Neuron (in vitro differentiated cells): Measurements from ENCODE around the gene KIAA0825.

Source experiments
- H2AFZ ChIP-seq: one replicate; pipeline ENCODE4 v1.6.1; 2013; ENCODE audit warnings: low read depth, mild to moderate bottlenecking, inconsistent platforms, low read length, moderate library complexity
- H3K27me3 ChIP-seq: one replicate; pipeline ENCODE4 v1.6.1; 2013; ENCODE audit warnings: low read length; ENCODE audit not compliant: insufficient read depth
- H3K36me3 ChIP-seq: one replicate; pipeline ENCODE4 v1.6.1; 2013; ENCODE audit warnings: low read length; ENCODE audit not compliant: insufficient read depth
- H3K4me1 ChIP-seq: one replicate; pipeline ENCODE4 v1.6.1; 2013; ENCODE audit warnings: low read length; ENCODE audit not compliant: insufficient read depth
- H3K4me3 ChIP-seq: 2 replicates; pipeline ENCODE4 v1.5.1; 2013; ENCODE audit warnings: mild to moderate bottlenecking, low read length, moderate library complexity
- H3K9me3 ChIP-seq: one replicate; pipeline ENCODE4 v1.6.1; 2013; ENCODE audit warnings: low read length

Gene KIAA0825

GRCh38 chr5:94558028-94558427 lies 60.4 kb downstream of the KIAA0825 start:
- no peak overlapping the region for H2AFZ ChIP-seq
- no peaks in the 10 kb centered on the region for H3K27me3 ChIP-seq
- no peaks in the 10 kb centered on the region for H3K9me3 ChIP-seq
- H3K4me3 ChIP-seq = no peak overlapping the region
- H3K36me3 ChIP-seq = no peaks in the 10 kb centered on the region
- H3K4me1 ChIP-seq = peaks cover 3% of the 10 kb centered on the region

GRCh38 chr5:94551858-94552257 lies 66.5 kb downstream of the KIAA0825 start:
- Histone ChIP-seq H3K4me3 (no peak overlapping the region), H3K36me3 (no peaks in the 10 kb centered on the region), H3K27me3 (no peaks in the 10 kb centered on the region), H3K4me1 (no peaks in the 10 kb centered on the region), H3K9me3 (peaks cover 3% of the 10 kb centered on the region), H2AFZ (no peak overlapping the region)

GRCh38 chr5:94545870-94546625 lies 72.4 kb downstream of the KIAA0825 start:
- Histone ChIP-seq H3K4me3 (no peak overlapping the region), H3K27me3 (no peaks in the 10 kb centered on the region), H3K9me3 (peaks cover 3% of the 10 kb centered on the region), H2AFZ (no peak overlapping the region), H3K4me1 (no peaks in the 10 kb centered on the region), H3K36me3 (no peaks in the 10 kb centered on the region)

- H2AFZ ChIP-seq = no peak overlapping the region
- H3K4me3 ChIP-seq = no peak overlapping the region
- no peaks in the 10 kb centered on the region for H3K4me1 ChIP-seq
- H3K27me3 ChIP-seq = no peaks in the 10 kb centered on the region
- peaks cover under 1% of the 10 kb centered on the region for H3K9me3 ChIP-seq
- H3K36me3 ChIP-seq = no peaks in the 10 kb centered on the region
Observed at GRCh38 chr5:94544875-94545547, 73.4 kb downstream of the KIAA0825 start.

GRCh38 chr5:94544031-94544650 lies 74.3 kb downstream of the KIAA0825 start:
- no peaks in the 10 kb centered on the region for H3K27me3 ChIP-seq
- H2AFZ ChIP-seq = no peak overlapping the region
- no peak overlapping the region for H3K4me3 ChIP-seq
- no peaks in the 10 kb centered on the region for H3K36me3 ChIP-seq
- no peaks in the 10 kb centered on the region for H3K4me1 ChIP-seq
- H3K9me3 ChIP-seq = no peaks in the 10 kb centered on the region

- Histone ChIP-seq H3K27me3 (no peaks in the 10 kb centered on the region), H3K36me3 (no peaks in the 10 kb centered on the region), H3K9me3 (no peaks in the 10 kb centered on the region), H3K4me1 (no peaks in the 10 kb centered on the region), H3K4me3 (no peak overlapping the region), H2AFZ (no peak overlapping the region)
Observed at GRCh38 chr5:94540856-94541494, 77.4 kb downstream of the KIAA0825 start.

GRCh38 chr5:94538260-94538659 lies 80.1 kb downstream of the KIAA0825 start:
- H3K9me3 ChIP-seq = no peaks in the 10 kb centered on the region
- H3K27me3 ChIP-seq = no peaks in the 10 kb centered on the region
- H3K36me3 ChIP-seq = no peaks in the 10 kb centered on the region
- no peak overlapping the region for H2AFZ ChIP-seq
- H3K4me3 ChIP-seq = no peak overlapping the region
- no peaks in the 10 kb centered on the region for H3K4me1 ChIP-seq

GRCh38 chr5:94526706-94527105 lies 91.7 kb downstream of the KIAA0825 start:
- Histone ChIP-seq H3K4me1 (peaks cover 16% of the 10 kb centered on the region), H3K36me3 (no peaks in the 10 kb centered on the region), H2AFZ (no peak overlapping the region), H3K4me3 (no peak overlapping the region), H3K27me3 (no peaks in the 10 kb centered on the region), H3K9me3 (no peaks in the 10 kb centered on the region)

GRCh38 chr5:94524841-94525697 lies 93.3 kb downstream of the KIAA0825 start:
- no peak overlapping the region for H3K4me3 ChIP-seq
- H3K36me3 ChIP-seq = no peaks in the 10 kb centered on the region
- no peaks in the 10 kb centered on the region for H3K9me3 ChIP-seq
- H3K27me3 ChIP-seq = no peaks in the 10 kb centered on the region
- peaks cover 18% of the 10 kb centered on the region for H3K4me1 ChIP-seq
- H2AFZ ChIP-seq = no peak overlapping the region

- Histone ChIP-seq H2AFZ (no peak overlapping the region), H3K4me3 (no peak overlapping the region), H3K4me1 (peaks cover 18% of the 10 kb centered on the region), H3K27me3 (no peaks in the 10 kb centered on the region), H3K9me3 (no peaks in the 10 kb centered on the region), H3K36me3 (no peaks in the 10 kb centered on the region)
Observed at GRCh38 chr5:94523018-94523417, 95.4 kb downstream of the KIAA0825 start.

GRCh38 chr5:94522117-94522516 lies 96.3 kb downstream of the KIAA0825 start:
- no peaks in the 10 kb centered on the region for H3K27me3 ChIP-seq
- H3K9me3 ChIP-seq = no peaks in the 10 kb centered on the region

More at GRCh38 chr5:94522117-94522516, 96.3 kb downstream of the KIAA0825 start:
- peaks cover 18% of the 10 kb centered on the region for H3K4me1 ChIP-seq
- no peak overlapping the region for H3K4me3 ChIP-seq
- H3K36me3 ChIP-seq = no peaks in the 10 kb centered on the region
- H2AFZ ChIP-seq = no peak overlapping the region
